ENCODE measurements around the gene PHF21A.

The PHF21A gene

GRCh38 chr11:46075168-46075567 is 46.1 kb downstream of the PHF21A start:
- no peak for TF ChIP-seq POLR2AphosphoS5 (IDR thresholded peaks at IDR 0.05; ENCODE audit: low read depth, low read length)
- TF ChIP-seq SIN3A (IDR thresholded peaks at IDR 0.05; ENCODE audit: borderline replicate concordance, insufficient read depth, low read length) = no peak

GRCh38 chr11:46073632-46074031 is 47.6 kb downstream of the PHF21A start:
- no peak for TF ChIP-seq FOXP2 (optimal IDR thresholded peaks at IDR 0.05; ENCODE audit: borderline replicate concordance, extremely low read depth, extremely low read length, insufficient read depth)
- TF ChIP-seq SIN3A (IDR thresholded peaks at IDR 0.05; ENCODE audit: borderline replicate concordance, insufficient read depth, low read length) = no peak
- TF ChIP-seq REST (IDR thresholded peaks at IDR 0.05; ENCODE audit: insufficient read depth in 1 of 2, low read depth in 2 of 2, low read length in 2 of 2) = no peak
- TF ChIP-seq POLR2AphosphoS5 (IDR thresholded peaks at IDR 0.05; ENCODE audit: low read depth, low read length) = no peak
- no peak for TF ChIP-seq TAF1 (IDR thresholded peaks at IDR 0.05; ENCODE audit: borderline replicate concordance, insufficient read depth, low read length)

GRCh38 chr11:46072172-46072964 is 48.9 kb downstream of the PHF21A start:
- TF ChIP-seq REST (IDR thresholded peaks at IDR 0.05; ENCODE audit: insufficient read depth in 1 of 2, low read depth in 2 of 2, low read length in 2 of 2) = no peak
- TF ChIP-seq POLR2AphosphoS5 (IDR thresholded peaks at IDR 0.05; ENCODE audit: low read depth, low read length) = no peak
- TF ChIP-seq FOXP2 (optimal IDR thresholded peaks at IDR 0.05; ENCODE audit: borderline replicate concordance, extremely low read depth, extremely low read length, insufficient read depth) = no peak
- no peak for TF ChIP-seq TAF1 (IDR thresholded peaks at IDR 0.05; ENCODE audit: borderline replicate concordance, insufficient read depth, low read length)
- no peak for TF ChIP-seq SIN3A (IDR thresholded peaks at IDR 0.05; ENCODE audit: borderline replicate concordance, insufficient read depth, low read length)

- no peak for TF ChIP-seq TAF1 (IDR thresholded peaks at IDR 0.05; ENCODE audit: borderline replicate concordance, insufficient read depth, low read length)
Measured at GRCh38 chr11:46071091-46071490, 50.2 kb downstream of the PHF21A start.

GRCh38 chr11:46069595-46069994 is 51.7 kb downstream of the PHF21A start:
- TF ChIP-seq FOXP2 (optimal IDR thresholded peaks at IDR 0.05; ENCODE audit: borderline replicate concordance, extremely low read depth, extremely low read length, insufficient read depth) (no peak), TAF1 (IDR thresholded peaks at IDR 0.05; ENCODE audit: borderline replicate concordance, insufficient read depth, low read length) (no peak), POLR2AphosphoS5 (IDR thresholded peaks at IDR 0.05; ENCODE audit: low read depth, low read length) (no peak), SIN3A (IDR thresholded peaks at IDR 0.05; ENCODE audit: borderline replicate concordance, insufficient read depth, low read length) (no peak), REST (IDR thresholded peaks at IDR 0.05; ENCODE audit: insufficient read depth in 1 of 2, low read depth in 2 of 2, low read length in 2 of 2) (no peak)

GRCh38 chr11:46066335-46066734 is 54.9 kb downstream of the PHF21A start:
- TF ChIP-seq FOXP2 (optimal IDR thresholded peaks at IDR 0.05; ENCODE audit: borderline replicate concordance, extremely low read depth, extremely low read length, insufficient read depth) (no peak), REST (IDR thresholded peaks at IDR 0.05; ENCODE audit: insufficient read depth in 1 of 2, low read depth in 2 of 2, low read length in 2 of 2) (no peak), SIN3A (IDR thresholded peaks at IDR 0.05; ENCODE audit: borderline replicate concordance, insufficient read depth, low read length) (no peak), TAF1 (IDR thresholded peaks at IDR 0.05; ENCODE audit: borderline replicate concordance, insufficient read depth, low read length) (no peak), POLR2AphosphoS5 (IDR thresholded peaks at IDR 0.05; ENCODE audit: low read depth, low read length) (no peak)

All from PFSK-1 (cell line).